Mucosa of gallbladder (tissue), 1 donor: Measurements from ENCODE around the gene SYT17. TPM values are rescaled to one million over a fixed set of nuclear protein-coding genes. Genes with fewer than 3 reads are reported as not detected.

ENCODE experiments used
- DNase-seq: peaks from one replicate; pipeline ENCODE4 v3.0.0-alpha.2; 2020; ENCODE audit warnings: low spot score
- total RNA-seq: library from RNA; stranded (reverse); gene quantifications from one replicate; pipeline ENCODE4 v1.2.1, GENCODE V29; 2021
- donor health status: DM: no; HTN: no; CAD: no.

The SYT17 gene
- total RNA-seq, 1 donor from 2014 or later = 4.0 TPM

- DNase-seq = peak; percentile 75
These were observed 29.4 kb upstream of the SYT17 start for GRCh38 chr16:19138601-19139000.

- no peak for DNase-seq
These were observed 28.5 kb upstream of the SYT17 start for GRCh38 chr16:19139436-19140091.

GRCh38 chr16:19140396-19140795 is 27.6 kb upstream of the SYT17 start:
- DNase-seq = no peak

- DNase-seq = no peak
These were observed 25.0 kb upstream of the SYT17 start for GRCh38 chr16:19142939-19143598.

DNA sequence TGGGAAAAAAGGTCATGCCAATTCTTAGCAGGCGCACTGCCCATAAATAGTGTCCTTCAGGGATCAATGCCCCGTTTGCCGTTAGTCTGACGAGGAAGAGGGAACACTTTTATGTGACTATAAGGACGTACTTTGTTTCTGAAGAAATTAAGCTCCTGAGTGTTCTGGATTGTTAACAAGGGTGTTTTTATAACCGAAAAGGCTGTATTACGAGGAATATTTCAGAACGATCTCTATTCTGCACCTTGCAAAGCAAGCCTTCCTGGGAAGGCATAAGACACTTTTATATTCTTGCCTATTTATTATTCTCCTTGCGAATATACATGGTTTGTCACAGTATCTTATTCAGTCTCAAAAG is 24.5 kb upstream of the SYT17 start:
- no peak for DNase-seq

GRCh38 chr16:19145010-19145409 is 23.0 kb upstream of the SYT17 start:
- no peak for DNase-seq

DNA sequence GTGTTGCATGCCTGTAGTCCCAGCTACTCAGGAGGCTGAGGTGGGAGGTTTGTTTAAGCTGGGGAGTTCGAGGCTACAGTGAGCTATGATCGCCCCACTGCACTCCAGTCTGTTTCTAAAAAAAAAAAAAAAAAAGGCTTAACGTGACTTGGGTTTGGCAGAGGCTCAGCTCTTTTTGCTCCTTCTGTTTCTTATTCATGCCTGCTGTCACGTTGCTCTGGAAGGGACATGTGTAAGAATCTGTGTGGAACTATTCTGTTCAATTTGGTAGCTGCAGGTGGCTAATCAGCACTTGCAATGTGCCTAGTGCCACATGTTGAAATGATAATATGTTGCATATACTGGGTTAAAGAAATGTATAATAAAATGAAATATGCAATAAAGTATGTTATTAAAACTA is 20.9 kb upstream of the SYT17 start:
- no peak for DNase-seq

- DNase-seq = no peak
These were observed 20.4 kb upstream of the SYT17 start for GRCh38 chr16:19147627-19148026.

DNA sequence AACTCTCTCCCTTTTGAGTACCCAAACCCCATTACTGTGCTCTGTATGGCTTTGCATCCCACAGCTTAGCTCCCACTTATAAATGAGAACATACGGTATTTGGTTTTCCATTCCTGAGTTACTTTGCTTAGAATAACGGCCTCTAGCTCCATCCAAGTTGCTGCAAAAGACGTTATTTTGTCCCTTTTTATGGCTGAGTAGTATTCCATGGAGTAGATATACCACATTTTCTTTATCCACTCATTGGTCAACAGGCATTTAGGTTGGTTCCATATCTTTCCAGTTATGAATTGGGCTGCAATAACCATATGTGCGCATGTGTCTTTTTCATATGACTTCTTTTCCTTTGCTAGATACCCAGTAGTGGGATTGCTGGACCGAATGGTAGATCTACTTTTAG is 19.9 kb upstream of the SYT17 start:
- no peak for DNase-seq

- DNase-seq = no peak
These were observed 16.7 kb upstream of the SYT17 start for GRCh38 chr16:19151310-19151709.

- no peak for DNase-seq
These were observed 16.0 kb upstream of the SYT17 start for GRCh38 chr16:19152042-19152441.

DNA sequence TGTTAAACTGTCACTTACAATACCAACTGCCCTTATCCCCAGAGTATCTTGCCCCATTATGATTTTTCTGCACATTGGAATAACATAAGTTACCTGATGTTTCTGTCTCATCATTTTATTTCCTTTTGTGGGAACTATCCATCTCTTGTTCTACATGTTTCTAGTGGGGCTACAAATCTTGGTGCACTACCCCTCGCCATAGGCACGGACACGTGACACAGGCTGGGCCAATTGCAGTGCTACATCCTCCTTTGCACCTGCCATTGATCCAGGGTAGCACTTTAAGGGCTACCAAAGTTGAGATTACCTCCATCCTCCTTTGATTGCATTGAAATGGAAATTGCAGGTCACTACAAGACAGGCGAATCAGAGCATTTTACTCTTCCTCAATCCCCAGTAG is 14.2 kb upstream of the SYT17 start:
- no peak for DNase-seq

GRCh38 chr16:19162085-19162484 is 6.0 kb upstream of the SYT17 start:
- no peak for DNase-seq

DNA sequence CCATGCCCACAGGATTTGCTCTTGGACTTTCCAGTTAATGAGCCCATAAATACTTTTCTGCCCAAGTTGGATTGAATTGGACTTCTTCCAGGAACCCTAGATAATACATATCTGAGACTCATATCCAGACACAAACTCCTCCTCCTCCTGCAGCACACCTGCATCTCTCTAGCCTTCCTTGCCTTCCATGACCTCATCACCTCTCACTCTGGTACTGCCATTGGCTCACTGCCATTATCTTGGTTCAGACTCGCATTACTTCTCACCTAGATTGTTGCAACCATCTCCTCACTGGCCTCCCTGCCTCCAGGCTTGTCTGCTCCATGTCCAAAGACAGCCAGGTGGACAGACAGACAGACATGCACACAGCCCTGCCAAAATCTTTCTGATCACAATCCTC is 4.8 kb upstream of the SYT17 start:
- no peak for DNase-seq

DNA sequence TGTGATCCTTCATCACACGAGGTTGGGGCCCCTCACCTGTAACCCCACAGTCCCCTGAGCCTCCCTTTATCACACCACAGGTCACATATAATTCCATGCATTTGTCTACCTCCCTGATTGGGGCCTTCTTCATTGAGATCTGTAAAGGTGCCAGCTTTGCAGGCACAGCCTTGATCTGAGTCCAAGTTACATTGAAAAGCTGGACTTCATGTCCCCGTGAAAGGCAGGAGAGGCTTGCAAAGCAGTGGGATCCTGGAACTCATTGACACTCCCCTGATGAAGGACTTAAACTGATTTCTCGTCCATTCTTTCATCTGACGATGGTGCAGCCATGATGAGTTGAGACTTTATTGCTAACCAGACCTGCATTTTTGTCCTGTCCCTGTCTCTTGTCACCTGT is 3.8 kb upstream of the SYT17 start:
- DNase-seq = no peak

GRCh38 chr16:19165101-19165500 is 2.9 kb upstream of the SYT17 start:
- no peak for DNase-seq

DNA sequence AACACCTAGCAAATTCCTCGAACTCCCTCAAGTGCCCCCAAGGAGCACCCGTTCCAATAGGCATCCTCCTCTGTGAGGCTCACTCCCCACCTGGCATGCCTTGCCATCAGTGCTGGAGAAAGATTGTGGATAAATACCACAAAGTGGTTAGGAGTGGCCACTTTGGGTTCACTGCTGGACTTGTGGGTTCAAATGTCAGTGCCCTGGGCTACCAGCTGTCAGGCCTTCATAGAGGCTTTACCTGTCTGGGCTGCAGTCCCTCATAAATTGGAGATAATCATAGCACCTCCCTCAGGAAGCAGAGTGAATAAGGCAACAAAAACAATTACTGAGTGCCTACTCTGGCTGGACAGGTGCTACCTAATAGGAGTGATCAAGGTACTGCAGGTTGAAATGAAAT is 1.5 kb upstream of the SYT17 start:
- no peak for DNase-seq

GRCh38 chr16:19168371-19169081 is 486 bp downstream of the SYT17 start:
- DNase-seq = no peak

DNA sequence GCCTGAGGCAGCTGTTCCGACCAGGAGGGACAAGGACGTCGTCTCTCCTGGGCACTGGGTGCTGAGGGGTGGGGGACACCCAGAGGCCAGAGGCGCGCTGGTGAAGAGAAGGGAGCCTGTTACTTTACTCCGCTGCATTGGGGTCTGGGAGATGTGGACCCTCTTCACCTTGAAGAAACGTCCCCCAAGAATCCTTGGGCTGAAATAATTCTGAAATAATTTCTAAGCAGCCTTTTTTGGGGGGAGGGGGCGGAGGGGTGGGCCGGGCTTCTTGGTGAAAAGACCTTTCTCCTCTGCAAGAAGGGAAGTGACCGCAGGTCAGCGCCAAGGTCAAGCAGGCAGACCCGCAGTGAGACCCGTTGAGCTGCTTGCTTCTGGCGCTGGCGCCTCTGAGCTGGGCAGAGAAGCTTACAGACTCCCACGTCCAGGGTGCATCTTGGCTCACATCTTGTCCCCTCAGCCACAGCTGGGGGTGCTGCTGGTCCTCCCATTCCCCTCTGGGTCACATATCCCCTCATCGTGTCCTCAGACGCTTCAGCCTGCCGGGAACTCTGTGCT is 1.1 kb downstream of the SYT17 start:
- DNase-seq = no peak

DNA sequence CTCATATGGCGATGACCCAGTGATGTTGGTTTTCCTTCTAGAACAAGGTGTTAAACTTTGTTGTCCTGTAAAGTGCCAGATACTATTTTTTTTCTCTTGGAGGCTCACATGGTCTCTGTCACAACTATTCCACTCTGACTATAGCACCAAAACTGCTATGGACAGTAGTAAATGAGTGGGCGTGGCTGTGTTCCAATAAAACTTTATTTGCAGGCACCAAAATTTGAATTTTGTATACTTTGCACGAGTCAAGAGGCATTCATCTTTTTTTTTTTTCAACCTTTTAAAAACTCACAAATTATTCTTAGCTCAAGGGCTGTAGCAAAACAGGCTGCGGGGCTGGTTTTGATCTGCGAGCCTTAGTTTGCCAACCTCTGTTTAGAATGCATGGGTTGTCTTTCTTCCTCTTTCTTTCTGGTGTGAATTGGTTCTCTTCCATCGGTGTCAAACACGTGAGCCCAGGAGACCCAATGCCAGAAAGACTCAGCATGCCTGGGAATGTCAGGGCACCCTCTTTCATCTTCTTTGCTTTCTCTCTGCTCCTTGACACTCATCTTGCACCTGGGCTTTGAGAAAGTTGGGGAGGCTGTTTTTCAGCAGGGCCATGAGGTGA is 2.1 kb downstream of the SYT17 start:
- no peak for DNase-seq

- DNase-seq = no peak
These were observed 4.2 kb downstream of the SYT17 start for GRCh38 chr16:19172098-19172780.

DNA sequence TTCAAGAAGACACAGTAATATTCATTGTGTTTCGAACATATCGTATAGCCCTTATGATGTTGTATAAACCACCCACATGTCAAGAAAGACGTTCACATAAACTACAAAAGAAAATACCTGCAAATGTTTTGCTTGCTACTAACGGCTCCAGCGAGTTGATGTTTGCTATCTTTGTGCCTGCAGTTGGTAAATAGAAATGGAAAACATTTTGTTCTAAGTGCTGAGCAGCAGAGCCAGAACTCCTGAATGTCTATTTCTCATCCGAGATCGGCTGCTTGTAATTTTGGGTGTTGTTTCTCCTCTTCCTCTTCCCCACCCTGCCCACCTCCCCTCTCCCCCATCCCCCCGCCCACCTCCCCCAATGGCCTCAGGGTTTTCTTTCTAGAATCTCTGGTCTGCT is 5.0 kb downstream of the SYT17 start:
- no peak for DNase-seq
